Skeletal muscle cell (primary cell): ENCODE measurements around the gene SMARCE1.

Source experiments
- DNase-seq: peaks from one replicate; pipeline ENCODE4 v3.0.0-alpha.2; 2010; ENCODE audit warnings: low read depth
- H3K4me3 ChIP-seq: 2 replicates; pipeline ENCODE4 v1.5.1; 2011; ENCODE audit warnings: low read depth, mild to moderate bottlenecking, control low read depth, low read length, moderate library complexity

SMARCE1 gene

DNA sequence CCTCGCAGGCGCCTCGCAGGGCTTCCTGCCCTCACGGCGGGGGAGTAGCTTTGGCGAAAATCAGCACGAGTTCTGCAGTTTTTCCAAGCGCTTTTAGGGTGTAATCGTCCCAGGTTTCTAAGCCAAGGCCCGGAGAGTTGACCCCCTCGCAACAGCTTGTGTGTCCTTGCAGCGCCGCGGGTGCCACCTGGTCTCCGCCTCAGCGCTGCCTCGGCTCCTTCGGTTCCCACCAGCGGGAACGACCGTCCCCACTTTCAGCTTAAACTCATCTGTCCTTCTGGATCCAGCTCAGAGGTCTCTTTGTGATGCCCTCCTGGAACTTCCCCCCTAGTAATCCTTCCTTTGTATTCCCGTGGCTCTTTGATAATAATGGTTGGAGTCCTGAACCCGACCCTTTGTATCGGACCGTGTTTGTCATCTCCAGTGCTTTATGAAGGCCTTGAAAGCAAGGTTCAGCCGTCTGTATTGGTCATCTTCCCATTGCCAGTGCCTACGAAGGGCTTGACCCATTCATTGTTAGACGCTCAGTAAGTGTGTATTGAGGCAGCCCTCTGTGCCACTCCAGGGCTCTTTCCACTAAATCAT is 858 bp upstream of the SMARCE1 start:
- no peak for DNase-seq
- peak overlapping the region; percentile 87 for H3K4me3 ChIP-seq

DNA sequence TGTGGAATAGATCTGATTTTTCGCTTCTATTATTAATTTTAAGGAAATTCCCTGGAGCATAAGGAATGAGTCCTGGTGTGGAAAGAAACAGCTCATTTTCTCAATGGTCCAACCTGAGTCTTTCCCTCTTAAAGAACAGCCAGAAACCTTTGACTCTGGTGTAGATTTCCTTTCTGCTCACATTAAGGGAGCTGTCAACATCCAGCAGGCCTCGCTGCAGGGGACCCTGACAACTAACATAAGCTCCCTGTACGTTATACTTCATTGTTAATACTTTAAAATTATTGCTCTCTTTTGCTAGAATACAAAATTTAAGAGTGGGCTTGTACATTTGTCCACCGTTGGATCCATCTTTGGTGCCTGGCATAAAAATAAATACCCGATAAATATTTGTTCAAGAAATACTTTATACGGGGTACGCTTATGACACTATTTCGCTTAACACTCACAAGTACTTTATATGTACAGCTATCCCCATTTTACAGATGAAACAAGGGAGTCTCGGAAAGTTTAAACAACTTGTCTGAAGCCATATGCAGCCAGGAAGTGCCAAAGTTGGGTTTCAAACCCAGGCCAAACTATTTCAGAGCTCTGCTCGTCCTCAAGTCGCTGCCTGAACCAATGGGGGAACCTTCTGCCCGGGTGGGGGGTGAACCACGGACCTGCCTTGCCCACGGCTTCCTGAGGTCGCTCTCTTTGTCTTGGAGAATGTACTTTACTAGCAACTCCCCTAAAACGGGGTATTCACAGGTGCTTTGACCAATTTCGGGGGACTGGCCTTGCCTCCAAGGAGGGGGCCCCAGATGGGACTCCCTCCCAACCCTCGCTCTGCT is 611 bp downstream of the SMARCE1 start:
- peak overlapping the region; percentile 87 for H3K4me3 ChIP-seq
- DNase-seq = peak; percentile 4

DNA sequence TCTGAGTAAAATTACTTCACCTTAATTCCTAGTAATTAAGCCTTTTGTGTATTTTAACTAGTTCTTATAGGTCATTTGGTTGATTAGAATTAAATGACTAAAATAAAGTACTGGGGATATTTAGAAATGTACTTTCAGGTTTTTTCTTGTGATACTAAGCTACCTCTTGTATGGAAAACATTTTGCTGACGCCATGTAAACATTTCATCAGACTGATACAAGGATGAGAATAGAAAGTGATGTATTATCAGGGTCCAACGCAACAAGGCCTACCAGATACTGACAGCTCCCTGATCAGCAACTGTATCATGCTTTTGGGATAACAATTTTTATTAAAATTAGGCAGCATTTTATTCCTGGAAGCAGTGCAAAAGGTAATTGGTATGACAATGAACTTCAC is 1.7 kb downstream of the SMARCE1 start:
- DNase-seq = no peak
- no peak overlapping the region for H3K4me3 ChIP-seq

DNA sequence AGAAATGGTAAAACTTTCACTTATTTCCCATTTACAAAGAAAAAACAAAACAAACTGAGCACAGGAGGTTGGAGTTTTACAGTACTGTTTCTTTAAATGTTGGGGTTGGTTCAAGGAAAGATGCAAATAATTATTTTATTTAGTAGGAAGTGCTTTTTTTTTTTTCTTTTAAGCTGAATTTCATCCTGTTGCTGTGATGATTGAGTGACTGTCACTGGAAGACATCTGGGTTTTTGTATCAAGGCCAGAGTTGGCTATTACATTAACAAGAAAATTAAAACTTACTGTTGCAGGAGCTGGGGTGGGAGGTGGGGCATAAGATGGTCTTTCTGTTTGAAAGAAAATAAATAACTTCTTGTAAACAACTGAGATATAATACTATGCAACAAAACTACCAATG is 2.3 kb downstream of the SMARCE1 start:
- DNase-seq = no peak
- H3K4me3 ChIP-seq = no peak overlapping the region

DNA sequence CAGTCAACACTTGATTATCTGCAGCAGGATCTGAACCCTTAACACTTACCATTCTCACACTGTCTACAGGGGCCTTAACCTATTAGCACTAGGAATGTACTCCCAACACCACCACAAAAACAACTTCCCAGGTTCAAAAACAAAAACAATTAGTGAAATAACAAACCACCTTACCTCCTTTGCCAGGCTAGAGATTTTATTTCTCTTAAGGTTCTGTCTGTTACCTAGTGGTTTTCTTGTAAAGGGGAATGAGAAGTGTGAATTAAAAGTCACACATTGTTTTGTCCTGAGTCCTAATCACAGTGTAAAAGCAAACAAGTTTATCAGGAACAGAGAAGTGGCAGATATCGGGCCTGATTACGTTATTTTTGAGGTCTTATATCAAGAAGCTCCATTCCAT is 9.7 kb downstream of the SMARCE1 start:
- H3K4me3 ChIP-seq = no peak overlapping the region
- DNase-seq = no peak

DNA sequence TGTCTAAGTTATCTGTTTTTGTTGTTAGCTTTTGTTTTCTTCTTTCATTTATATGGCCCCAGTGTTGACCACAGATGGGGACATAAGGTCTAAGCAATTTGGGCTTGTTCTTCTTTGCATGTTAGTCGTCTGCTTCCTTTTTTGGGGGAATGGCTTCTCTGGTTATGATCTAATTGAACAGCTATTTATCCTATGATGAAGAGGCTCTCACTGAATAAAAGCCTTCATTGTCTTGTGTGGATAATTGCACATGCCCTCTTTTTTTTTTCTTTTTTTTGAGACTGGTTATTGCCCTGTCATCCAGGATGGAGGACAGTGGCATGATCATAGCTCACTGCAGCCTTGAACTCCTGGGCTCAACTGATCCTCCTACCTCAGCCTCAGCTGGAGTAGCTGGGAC is 13.7 kb downstream of the SMARCE1 start:
- DNase-seq = no peak
- no peak overlapping the region for H3K4me3 ChIP-seq

DNA sequence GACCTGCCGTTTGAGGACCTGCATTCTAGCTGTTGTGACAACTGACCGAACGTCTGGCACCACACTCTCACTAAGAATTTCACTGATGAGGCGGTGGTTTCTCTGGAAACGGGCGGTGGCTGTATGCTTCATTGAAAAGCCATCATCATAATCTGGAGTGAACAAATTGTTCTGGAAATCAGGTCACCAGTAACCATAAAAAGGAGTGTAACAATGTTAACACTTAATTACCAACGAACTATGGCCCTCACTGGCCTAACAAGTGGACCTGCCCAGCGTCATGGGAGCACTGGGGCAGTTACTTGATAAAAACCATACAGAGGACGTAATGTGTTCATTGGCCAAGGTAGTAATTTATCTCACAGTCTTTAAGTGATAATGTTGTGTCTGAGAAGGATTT is 15.4 kb downstream of the SMARCE1 start:
- DNase-seq = no peak
- H3K4me3 ChIP-seq = no peak overlapping the region

DNA sequence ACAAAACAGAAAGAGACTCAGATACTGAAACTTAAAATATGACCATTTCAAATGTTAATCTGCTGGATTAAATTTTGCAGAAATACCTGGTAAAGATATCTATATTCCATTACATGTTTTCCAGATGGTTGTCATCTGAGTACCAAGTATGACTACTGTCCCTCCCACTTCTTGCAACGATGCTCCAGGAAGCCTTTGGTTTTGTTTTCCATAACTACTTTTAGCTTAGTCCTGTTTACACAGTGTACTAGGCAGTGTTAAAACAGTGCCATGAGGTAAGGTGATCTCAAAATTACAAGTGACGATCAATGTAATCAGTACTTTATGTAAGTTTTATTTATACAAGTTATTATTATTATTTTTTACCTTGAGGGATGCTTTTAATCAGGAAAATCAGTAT is 17.8 kb downstream of the SMARCE1 start:
- DNase-seq = no peak
- H3K4me3 ChIP-seq = no peak overlapping the region

DNA sequence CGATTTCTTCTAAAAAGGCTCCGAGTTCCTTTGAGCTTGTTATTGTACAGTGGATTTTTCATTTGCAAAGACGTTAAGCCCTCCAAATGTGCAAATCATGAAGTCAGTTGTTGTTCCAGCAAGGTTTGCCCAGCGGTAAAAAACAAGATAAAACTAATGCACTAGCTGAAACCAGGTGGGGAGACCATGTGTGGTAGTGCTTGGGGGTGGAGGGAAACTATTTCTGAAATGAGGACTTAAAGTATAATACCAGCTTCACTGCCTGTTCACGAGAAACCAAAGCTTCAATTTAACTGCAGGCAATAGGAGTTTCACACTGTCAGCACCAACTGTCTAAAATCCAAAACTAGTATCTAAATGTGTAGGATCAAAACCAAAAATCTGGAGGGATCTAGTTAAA is 22.3 kb downstream of the SMARCE1 start:
- H3K4me3 ChIP-seq = no peak overlapping the region
- DNase-seq = no peak

DNA sequence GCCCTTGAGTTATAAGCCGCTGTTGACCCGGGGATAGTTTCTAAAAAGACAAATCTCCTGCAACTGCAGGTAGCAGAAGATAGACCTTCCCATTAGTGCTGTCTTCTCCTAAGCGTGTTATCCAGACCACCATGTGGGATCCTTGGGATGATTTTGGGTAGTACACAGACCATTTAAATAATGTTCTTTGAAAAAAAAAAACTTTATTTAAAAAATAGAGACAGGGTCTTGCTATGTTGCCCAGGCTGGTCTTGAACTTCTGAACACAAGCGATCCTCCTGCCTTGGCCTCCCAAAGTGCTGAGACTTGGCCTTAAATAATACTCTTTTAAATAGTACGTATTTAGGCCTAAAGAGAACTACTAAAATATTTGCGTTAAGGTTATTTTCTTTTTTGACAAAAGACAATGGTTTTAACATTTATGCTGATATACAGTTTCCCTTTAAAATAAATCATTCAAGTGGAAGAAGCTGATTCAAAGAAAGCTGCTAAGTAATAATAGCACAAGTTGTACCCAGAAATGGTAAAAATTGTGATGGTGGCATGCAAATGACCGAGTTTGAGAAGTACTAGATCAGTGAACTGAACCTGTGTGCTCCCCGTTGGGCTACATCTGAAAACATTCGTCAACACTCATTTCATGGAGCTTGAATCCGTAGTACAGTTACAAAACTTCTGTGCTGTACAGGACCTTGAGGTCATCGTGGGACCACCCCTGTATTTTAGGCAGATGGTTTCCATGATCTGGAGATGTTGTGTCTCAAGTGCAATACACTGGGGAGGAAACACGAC is 24.0 kb downstream of the SMARCE1 start:
- DNase-seq = no peak
- H3K4me3 ChIP-seq = no peak overlapping the region

DNA sequence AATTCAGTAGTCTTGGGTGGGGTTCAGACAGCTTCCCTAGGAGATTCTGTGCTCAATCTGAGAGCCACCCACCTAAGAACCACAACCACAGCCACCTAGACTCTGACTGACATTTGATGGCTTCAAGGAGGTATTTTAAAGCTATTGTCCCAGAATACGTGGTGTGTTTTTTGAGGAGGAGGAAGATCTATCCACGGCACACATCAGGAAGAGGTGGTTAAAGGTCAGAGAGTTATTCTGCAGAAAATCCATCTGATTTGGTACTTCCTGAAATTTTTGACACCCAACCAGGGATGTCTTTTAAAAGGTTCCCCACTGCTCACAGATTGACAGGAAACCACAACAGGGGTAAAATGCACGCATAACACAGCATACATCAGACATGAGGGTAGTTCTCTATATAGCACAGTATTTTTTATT is 25.1 kb downstream of the SMARCE1 start:
- H3K4me3 ChIP-seq = no peak overlapping the region
- DNase-seq = no peak

DNA sequence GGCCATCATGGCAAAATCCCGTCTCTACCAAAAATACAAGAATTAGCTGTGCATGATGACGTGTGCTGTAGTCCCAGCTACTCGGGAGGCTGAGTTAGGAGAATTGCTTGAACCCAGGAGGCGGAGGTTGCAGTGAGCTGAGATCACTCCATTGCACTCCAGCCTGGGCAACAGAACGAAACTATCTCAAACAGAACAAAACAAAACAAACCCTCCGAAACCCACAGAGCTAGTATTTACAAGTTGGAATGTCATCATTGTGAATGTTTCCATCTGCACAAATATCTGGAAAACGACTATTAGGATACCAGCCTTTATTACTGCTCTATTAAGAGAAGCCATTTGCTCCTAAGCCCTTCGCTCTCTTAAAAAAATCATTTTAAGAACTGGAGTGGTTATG is 26.0 kb downstream of the SMARCE1 start:
- DNase-seq = no peak
- H3K4me3 ChIP-seq = no peak overlapping the region

DNA sequence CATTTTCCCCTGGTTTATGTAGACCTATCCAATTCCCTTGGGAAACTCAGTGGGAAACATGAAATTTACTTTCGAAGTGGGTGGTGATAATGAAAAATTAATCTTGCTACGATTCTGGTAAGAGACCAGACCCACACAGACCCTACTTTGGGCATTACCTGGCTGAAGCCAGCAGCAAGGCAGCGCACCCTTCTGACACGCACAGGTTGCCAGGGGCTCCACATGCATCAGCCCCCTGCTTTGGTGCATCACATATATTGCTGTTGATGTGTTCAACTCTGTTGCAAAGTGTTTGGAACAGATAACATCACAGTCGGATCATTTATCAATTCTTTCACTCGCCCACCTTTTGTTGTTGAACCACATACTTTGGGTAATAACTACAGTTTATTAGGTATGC is 26.6 kb downstream of the SMARCE1 start:
- no peak overlapping the region for H3K4me3 ChIP-seq

DNA sequence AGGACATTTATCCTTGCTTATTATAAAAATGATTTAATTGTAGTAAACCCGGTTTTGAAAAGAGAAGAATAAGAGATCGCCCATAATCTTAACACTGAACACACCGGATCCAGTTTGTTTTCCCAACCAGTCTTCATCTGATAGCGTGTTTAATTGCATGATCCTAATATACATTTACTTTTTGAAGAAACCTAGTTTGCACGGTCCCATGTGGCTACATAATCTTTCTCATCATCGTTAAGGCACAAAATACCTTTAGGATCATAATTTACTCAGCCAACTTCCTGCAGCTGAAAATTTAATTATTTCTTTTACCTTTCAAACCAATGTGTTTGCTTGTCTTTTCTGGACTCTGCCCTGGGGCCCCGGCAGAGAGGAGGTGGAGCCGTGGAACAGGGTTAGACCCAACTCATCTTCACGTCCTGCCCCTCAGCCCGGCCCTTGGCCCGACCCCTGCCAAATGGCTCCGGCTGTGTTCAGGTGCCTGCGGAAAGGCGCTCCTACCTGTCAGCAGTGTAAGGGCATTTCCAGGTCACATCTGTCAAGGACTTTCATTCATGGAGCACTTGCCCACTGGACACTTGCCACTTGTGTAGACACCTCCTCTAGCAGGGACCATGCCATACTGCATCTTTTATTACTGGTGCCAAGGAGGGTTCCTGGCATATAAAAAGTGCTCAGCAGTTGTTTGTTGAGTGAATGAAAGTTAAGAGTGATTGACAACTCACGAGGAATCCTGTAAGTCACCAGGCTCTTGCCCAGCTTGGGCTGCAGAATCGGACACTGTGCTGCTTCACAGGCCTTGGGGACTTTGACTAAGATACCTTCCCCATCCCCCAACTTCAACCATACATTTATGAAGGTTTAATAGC is 28.6 kb downstream of the SMARCE1 start:
- no peak overlapping the region for H3K4me3 ChIP-seq
- no peak for DNase-seq

More for the DNA sequence above, 26.6 kb downstream of the SMARCE1 start:
- no peak for DNase-seq

DNA sequence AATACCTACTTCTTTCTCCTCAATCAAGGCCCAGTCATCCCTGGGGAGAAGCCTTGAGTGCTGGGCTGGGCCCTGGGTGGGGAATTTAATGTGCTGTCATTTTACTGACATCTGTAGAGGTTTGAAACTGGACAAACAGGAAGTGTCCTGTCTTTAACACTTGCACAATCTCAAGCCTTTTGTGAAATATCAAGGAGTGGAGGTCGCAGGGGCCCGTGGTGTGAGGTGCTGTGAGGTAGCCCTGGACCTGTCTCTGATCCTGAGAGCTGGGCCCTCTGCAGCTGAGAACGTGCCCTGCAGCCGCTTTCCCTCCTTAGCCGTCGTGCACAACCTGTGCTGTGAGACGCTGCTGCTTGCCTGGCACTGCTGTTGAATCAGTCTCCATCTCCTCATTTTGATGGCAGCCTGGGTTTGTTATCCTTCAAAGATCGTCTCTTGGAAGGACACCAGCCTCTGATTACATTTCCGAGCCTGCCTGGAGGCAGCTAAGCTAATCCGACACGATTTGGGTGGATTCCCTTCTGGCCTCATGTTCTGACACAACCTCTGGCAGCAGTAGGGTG is 29.9 kb downstream of the SMARCE1 start:
- H3K4me3 ChIP-seq = no peak overlapping the region
- no peak for DNase-seq

DNA sequence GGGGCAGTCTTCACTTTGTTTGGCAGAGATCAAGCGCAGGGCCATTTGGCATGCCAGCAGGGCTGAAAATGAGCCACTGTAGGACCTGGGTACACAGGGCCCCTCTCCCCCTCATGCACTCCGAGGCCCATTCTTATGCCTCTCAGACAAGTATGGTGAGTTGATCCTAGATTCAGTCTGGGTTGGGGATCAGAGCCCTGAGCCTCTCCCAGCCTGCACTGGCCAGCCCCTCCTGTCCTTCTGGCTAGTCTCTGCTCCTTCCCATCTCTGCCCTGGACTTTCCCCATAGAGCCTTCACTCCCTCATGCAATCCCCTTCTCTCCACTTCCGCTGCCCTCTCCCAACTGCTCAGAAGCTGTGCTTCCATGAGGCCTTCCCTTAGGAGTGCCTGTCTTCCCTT is 31.0 kb downstream of the SMARCE1 start:
- H3K4me3 ChIP-seq = no peak overlapping the region
- DNase-seq = no peak

DNA sequence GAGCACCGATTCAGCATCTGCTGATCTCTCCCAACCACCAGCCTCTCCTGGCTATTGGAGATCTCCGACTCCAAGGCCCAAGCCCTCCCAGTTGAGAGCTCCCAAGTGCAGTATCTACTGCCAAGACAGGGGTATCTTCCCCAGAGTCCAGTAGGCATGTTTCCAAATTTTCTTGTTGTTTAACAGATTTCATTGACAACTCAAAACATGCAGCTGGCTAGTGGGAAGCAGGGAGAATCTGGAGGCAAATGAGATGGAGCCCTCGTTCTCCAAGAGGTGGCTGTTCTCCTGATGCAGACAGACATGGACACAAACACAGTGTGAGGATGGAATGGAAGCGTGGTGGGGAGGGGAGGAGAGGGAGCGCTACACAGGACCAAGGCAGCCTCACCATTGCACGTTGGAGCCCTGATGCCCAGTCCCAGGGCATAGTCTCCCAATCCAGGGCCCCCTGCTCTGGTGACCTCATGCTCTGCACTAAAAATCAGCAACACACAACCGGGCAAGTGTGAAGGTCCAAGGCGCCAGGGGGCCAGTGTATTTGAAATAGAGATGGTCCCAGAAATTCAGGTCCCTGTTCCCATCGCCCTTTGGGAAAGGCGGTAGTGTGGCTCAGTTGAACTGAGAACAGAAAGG is 31.7 kb downstream of the SMARCE1 start:
- DNase-seq = no peak
- H3K4me3 ChIP-seq = no peak overlapping the region

DNA sequence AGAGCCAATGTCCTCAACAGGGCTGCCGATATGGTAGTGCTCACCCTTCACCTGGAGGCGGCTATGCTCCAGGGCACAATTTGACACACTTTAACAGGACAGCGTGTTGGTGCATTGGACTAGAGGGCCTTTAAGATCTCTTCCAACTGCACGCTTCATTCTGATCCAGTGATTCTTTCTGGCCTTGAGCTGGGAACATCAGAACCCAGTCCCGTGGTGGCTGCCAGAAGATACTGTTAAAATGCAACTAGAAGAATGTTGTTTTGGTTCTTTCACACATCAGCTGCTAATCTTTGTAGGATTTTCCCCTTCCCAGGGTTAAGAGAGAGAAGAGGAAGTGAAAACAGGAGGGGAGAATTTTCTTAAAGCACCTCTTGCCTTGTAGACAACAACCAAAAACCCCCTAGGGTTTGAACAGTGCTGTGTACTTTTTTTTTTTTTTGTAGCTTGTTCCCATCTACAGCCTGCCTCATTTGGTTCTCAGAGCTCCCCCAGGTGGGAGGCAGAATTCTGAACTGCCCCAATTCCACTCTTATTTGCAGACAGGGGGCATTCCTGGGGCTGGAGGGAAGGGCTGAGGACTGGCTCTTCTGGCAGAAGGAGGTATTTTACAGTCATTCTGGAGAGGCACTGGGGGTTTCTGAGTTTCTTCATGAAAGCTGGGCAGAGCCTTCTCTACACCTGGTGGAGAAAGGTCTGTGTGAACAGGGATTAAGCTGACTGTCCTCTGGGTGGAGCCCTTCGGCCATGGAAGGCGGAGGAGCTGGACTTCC is 32.4 kb downstream of the SMARCE1 start:
- no peak overlapping the region for H3K4me3 ChIP-seq
- peak; percentile 4 for DNase-seq
